ENCODE results near the gene PRTN3.

GRCh38 chr19:858868-859843 lies 18.4 kb downstream of the PRTN3 start, which contains the start of gene CFD:
- TF ChIP-seq POLR2A (IDR thresholded peaks at IDR 0.05; ENCODE audit: low read length) (no peak), GATA1 (IDR thresholded peaks at IDR 0.05; ENCODE audit: low read depth, low read length) (no peak)

Data from erythroblast (primary cell).